ENCODE measurements around the gene SPATS2L.
A peak's percentile ranks its signal among the peaks of the same experiment; 100 is the strongest.

Gene SPATS2L

DNA sequence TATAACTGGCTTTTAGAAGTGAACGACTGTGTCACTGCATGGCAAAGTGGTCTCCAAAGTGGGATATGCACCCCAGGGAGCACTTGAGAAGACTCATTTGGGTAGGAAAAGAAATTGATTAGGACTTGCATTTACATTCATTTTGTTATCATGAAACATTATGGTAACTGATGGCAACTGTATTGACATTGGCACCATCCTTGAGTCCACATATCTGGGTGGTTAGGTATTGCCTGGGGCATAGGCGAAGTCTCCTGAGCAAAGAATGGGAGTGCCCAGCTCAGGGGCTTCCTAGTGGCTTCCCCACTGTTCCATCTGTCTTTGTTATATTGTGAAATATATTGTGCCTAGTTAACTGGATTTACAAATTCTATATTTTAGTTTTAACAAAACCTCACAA, 29.2 kb downstream of the SPATS2L start:
- in situ Hi-C loops (cut with HindIII; ENCODE audit: low sequenced_read_pairs): no loop called here
- no peak overlapping the region for H3K4me3 ChIP-seq (ENCODE audit: low read depth, low read length)
- no peak for TF ChIP-seq CTCF (IDR thresholded peaks at IDR 0.05; ENCODE audit: low read depth, low read length, missing control alignments)
- DNase-seq (ENCODE audit: low read depth): no peak

- peak; percentile 54 for DNase-seq (ENCODE audit: low read depth)
- in situ Hi-C loops (cut with HindIII; ENCODE audit: low sequenced_read_pairs): no loop called here
- no peak overlapping the region for H3K4me3 ChIP-seq (ENCODE audit: low read depth, low read length)
- TF ChIP-seq CTCF (IDR thresholded peaks at IDR 0.05; ENCODE audit: low read depth, low read length, missing control alignments): no peak
Measured at GRCh38 chr2:200336980-200337615, 30.6 kb downstream of the SPATS2L start.

DNA sequence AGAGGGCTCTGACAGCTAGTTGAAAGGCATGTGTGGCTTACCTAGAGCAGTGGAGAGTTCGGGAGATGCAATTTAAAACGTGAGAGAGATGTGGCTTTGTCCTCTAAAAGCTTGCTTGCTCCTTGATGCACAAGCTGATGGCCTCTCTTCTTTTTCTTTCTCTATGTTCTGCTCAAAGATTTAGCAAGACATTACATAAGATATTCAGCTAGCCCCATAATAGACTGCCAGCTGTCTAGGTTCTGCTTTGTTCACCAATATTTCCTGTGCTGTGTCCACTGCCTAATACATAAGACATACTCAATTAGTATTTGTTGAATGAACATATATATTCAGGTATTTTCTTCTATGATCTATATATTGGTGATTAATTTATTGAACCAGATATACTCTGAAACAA, 31.1 kb downstream of the SPATS2L start:
- H3K4me3 ChIP-seq (ENCODE audit: low read depth, low read length): no peak overlapping the region
- in situ Hi-C loops (cut with HindIII; ENCODE audit: low sequenced_read_pairs): no loop called here
- DNase-seq (ENCODE audit: low read depth): no peak
- no peak for TF ChIP-seq CTCF (IDR thresholded peaks at IDR 0.05; ENCODE audit: low read depth, low read length, missing control alignments)

- DNase-seq (ENCODE audit: low read depth): no peak
- H3K4me3 ChIP-seq (ENCODE audit: low read depth, low read length): no peak overlapping the region
- in situ Hi-C loops (cut with HindIII; ENCODE audit: low sequenced_read_pairs): no loop called here
- no peak for TF ChIP-seq CTCF (IDR thresholded peaks at IDR 0.05; ENCODE audit: low read depth, low read length, missing control alignments)
Measured at GRCh38 chr2:200338692-200339091, 32.2 kb downstream of the SPATS2L start.

DNA sequence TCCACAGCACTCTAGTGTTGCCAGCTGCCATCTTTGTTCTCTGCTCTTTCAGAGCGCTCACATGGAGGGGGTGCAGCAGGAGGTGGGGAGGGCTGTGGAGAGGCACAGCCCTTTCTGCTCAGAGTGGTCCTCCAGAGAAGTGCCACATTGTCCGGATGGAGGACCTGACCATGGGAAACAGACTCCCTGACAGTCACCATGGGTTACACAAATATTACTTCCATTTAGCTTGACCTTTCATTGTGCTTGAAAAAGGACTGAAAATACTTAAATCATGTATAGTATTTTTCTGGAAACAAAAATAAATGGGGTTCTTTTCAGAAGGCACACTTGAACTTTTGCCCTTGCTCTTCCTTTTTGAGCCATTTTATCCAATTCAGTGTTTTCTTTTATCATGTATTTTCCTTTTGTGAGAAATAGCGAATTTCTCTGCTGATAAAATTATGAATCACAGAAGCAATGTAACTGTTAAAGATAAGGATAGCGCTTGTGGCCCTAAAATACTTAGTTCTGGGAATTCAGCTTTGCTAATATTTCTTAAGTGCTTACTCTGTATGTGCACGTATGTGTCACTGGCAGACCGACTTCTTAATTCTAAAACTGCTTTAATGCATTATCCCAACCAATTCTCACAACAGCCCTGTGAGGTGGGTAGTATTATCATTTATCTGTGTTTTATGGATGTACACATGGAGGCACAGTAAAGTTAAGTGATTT, 34.2 kb downstream of the SPATS2L start:
- H3K4me3 ChIP-seq (ENCODE audit: low read depth, low read length): no peak overlapping the region
- no peak for DNase-seq (ENCODE audit: low read depth)
- in situ Hi-C loops (cut with HindIII; ENCODE audit: low sequenced_read_pairs): no loop called here
- no peak for TF ChIP-seq CTCF (IDR thresholded peaks at IDR 0.05; ENCODE audit: low read depth, low read length, missing control alignments)

DNA sequence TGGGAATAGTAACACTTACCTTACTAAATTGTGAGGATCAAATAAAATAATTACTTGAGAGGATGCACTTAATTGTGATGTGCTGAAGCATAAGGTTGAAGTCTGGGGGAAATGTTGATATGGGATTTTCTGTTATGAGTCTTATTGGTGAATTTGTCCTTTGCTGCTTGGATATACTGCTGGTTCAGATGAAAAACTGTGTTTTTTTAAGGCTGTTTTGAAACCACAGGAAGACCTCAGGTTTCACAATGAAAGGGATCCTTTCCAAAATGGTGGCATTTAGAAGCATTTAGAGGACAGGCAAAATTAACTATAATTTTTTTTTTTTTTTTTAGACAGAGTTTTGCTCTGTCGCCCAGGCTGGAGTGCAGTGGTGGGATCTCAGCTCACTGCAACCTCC, 34.9 kb downstream of the SPATS2L start:
- in situ Hi-C loops (cut with HindIII; ENCODE audit: low sequenced_read_pairs): no loop called here
- TF ChIP-seq CTCF (IDR thresholded peaks at IDR 0.05; ENCODE audit: low read depth, low read length, missing control alignments): no peak

More for the DNA sequence above, 34.9 kb downstream of the SPATS2L start:
- H3K4me3 ChIP-seq (ENCODE audit: low read depth, low read length): no peak overlapping the region
- DNase-seq (ENCODE audit: low read depth): no peak

Measured in astrocyte of the cerebellum (primary cell).